Brain microvascular endothelial cell (primary cell): Measurements from ENCODE around the gene VDR.

Source experiments
- DNase-seq: peaks from one replicate; pipeline ENCODE4 v3.0.0-alpha.2; 2020
- H3K27ac ChIP-seq: fragments of 250-450 bp; sonication (Bioruptor Pico); 2 replicates; pipeline ENCODE4 v1.5.1; 2020; ENCODE audit warnings: mild to moderate bottlenecking, moderate library complexity
- H3K27me3 ChIP-seq: fragments of 250-450 bp; sonication (Bioruptor Pico); replicated peaks from 2 replicates; pipeline ENCODE4 v1.5.1; 2020; ENCODE audit warnings: mild to moderate bottlenecking
- H3K36me3 ChIP-seq: fragments of 250-450 bp; sonication (Bioruptor Pico); replicated peaks from 2 replicates; pipeline ENCODE4 v1.5.1; 2020; ENCODE audit warnings: mild to moderate bottlenecking
- H3K4me3 ChIP-seq: 2 replicates; pipeline ENCODE4 v1.5.1; 2011; ENCODE audit warnings: low read depth, mild to moderate bottlenecking, control low read depth, low read length, moderate library complexity
- in situ Hi-C: cut with HindIII; loops from 2 replicates; pipeline ENCODE4 v1.10.0; 2017; ENCODE audit warnings: low sequenced_read_pairs, low pct_ligation_motif_present
- TF ChIP-seq, protein P1 (sequence below): IDR thresholded peaks from 2 replicates; pipeline ENCODE4 v1.5.1; 2011; ENCODE audit warnings: low read depth, mild to moderate bottlenecking, moderate library complexity, low read length, control low read depth, inconsistent platforms; ENCODE audit errors: missing control alignments

Gene VDR

DNA sequence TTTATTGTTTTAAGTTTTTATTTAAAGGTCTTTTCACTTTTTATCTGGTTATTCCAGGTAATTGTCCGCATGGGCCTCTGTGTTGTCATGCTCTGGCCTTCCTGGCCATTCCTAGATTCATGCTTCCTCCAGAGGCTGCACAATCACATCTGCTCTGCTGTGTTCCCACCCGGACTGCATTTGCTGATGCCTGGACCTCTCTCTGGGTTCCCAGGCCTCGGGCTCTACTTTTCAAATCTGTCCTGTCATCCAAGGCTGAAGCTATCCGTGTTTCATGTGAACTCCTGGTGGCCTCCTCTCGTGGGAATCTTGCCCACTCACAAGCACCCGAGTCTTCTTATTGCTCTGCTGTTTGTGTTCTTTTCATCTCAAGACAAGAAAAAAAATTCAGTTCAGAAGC is 16.1 kb upstream of the VDR start:
- TF ChIP-seq, protein P1, sequence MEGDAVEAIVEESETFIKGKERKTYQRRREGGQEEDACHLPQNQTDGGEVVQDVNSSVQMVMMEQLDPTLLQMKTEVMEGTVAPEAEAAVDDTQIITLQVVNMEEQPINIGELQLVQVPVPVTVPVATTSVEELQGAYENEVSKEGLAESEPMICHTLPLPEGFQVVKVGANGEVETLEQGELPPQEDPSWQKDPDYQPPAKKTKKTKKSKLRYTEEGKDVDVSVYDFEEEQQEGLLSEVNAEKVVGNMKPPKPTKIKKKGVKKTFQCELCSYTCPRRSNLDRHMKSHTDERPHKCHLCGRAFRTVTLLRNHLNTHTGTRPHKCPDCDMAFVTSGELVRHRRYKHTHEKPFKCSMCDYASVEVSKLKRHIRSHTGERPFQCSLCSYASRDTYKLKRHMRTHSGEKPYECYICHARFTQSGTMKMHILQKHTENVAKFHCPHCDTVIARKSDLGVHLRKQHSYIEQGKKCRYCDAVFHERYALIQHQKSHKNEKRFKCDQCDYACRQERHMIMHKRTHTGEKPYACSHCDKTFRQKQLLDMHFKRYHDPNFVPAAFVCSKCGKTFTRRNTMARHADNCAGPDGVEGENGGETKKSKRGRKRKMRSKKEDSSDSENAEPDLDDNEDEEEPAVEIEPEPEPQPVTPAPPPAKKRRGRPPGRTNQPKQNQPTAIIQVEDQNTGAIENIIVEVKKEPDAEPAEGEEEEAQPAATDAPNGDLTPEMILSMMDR, result no peak
- Histone ChIP-seq H3K27ac (no peak overlapping the region), H3K4me3 (no peak overlapping the region), H3K36me3 (no peaks in the 10 kb centered on the region), H3K27me3 (peaks cover 9% of the 10 kb centered on the region)
- in situ Hi-C loops, result no loop called here
- no peak for DNase-seq

DNA sequence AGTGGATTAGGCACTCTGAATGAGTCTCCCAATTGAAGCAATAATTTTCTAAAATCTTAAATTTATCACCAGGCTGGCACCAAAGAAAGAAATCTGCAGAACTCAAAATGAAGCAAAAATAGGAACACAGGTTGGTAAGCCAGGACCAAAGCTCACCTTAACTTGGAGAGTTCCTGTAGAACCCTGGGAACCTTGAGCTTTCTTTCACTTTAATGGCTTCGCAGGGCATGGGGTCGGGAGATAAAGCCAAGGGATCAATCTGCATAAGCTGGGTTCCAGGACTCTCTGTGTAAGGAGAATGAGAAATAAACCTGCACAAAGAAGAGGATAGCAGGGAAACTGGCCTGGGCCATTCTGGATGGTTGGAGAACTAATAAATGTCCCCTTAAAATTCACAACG is 8.3 kb upstream of the VDR start:
- peaks cover 3% of the 10 kb centered on the region for H3K27me3 ChIP-seq
- TF ChIP-seq, protein P1, result no peak
- no peaks in the 10 kb centered on the region for H3K36me3 ChIP-seq
- no peak overlapping the region for H3K27ac ChIP-seq
- in situ Hi-C loops, result no loop called here
- DNase-seq, result no peak
- no peak overlapping the region for H3K4me3 ChIP-seq

DNA sequence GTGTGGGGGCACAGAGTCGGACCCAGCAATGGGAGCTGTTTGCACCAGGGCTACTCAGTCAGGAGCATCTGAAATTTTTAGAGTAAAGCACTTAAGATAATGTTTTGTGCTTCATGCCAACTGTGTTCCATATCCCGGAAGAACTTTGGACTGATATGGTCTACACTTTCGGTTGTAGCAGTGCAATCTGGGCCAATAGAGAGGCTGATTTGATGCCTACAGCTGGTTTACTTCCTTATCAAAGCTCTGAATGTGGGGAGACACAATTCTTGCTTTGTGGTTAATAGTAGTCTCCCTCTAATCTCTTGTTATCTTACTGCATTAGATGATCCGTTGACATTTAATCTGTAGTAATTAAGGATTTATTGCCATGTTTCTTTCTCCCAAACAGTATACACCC is 7.8 kb upstream of the VDR start:
- TF ChIP-seq, protein P1, result no peak
- Histone ChIP-seq H3K27ac (no peak overlapping the region), H3K4me3 (no peak overlapping the region), H3K27me3 (peaks cover 3% of the 10 kb centered on the region), H3K36me3 (no peaks in the 10 kb centered on the region)
- in situ Hi-C loops, result no loop called here
- no peak for DNase-seq

DNA sequence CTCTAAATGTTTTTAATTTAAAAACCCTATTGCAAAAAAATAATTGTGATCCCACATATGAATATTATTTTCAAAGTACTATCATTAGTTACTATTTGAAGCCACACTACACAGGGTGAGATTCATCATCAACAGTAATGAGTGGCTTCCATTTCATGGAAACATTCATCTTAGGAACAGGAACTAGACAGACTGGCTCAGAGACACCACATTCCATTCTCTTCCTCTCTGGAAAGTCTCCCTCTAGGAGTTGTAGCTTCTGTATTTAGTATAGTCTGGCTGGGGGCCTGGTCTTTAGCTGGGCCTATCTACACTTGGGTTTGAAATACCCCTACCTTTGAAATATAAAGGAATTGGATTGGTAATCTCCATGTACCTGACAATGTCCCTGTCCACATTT is 6.2 kb upstream of the VDR start:
- in situ Hi-C loops, result no loop called here
- TF ChIP-seq, protein P1, result no peak
- DNase-seq, result no peak
- peaks cover 2% of the 10 kb centered on the region for H3K27me3 ChIP-seq
- no peak overlapping the region for H3K4me3 ChIP-seq
- H3K36me3 ChIP-seq, result no peaks in the 10 kb centered on the region
- H3K27ac ChIP-seq, result no peak overlapping the region

DNA sequence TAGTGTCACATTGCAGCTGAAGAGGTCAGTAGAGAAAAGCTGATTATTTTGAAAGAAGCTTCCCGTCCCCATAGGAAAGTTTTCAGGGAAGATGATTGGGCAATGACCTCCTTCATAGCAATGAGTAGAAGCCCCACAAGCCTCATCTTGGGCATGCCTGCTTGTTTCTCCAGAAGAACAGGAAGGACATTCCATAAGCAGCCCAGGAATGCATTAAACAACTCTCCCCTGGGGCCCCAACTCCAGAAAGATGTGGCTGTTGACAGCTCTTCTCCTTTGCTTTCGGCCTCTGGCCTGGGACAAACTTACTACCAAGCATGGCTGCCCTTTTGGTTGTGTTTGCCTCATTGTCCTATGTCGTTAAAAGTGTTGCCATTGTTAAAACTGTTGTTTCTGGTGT is 5.7 kb upstream of the VDR start:
- Histone ChIP-seq H3K27ac (no peak overlapping the region), H3K36me3 (no peaks in the 10 kb centered on the region), H3K4me3 (no peak overlapping the region), H3K27me3 (peaks cover 2% of the 10 kb centered on the region)
- DNase-seq, result no peak
- in situ Hi-C loops, result no loop called here
- TF ChIP-seq, protein P1, result no peak

DNA sequence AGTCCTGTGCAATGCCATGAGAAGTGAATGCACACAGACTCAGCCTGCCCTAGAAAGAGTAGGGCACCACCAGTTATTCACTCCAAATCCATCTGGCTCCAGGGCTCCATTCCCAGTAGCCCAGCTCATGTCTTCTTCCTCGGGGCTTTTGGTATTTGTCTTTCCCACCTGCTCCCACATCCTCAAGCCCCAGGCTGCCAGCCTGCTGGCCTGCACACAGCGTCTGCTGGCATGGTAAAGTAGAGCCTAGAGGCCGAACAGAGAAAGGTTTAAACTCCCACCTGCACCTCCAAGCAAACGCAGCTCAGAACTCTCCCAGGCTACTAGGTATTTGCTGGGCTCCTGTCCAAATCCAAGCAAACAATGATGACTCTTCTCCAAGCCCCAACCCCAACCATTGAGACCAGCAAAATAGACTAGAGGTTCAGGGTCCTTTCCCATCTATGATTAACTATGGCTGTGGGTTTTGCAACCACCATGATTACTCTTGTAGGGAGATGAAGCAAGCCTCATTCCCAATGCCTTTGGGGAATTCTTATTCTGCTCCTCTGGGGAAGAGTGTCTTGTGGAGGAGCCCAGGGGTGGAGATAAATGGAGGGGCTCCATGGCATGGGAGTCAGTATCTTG is 5.2 kb upstream of the VDR start:
- in situ Hi-C loops, result no loop called here
- H3K36me3 ChIP-seq, result no peaks in the 10 kb centered on the region
- peaks cover 6% of the 10 kb centered on the region for H3K27me3 ChIP-seq
- TF ChIP-seq, protein P1, result no peak
- H3K4me3 ChIP-seq, result no peak overlapping the region
- H3K27ac ChIP-seq, result no peak overlapping the region
- DNase-seq, result no peak
